ENCODE measurements around the gene CIDEB. TPM values are rescaled to one million over a fixed set of nuclear protein-coding genes. Genes with fewer than 3 reads are reported as not detected.

CIDEB gene
- total RNA-seq, 1 experiment from 2014 or later = 1.7 TPM

- in situ Hi-C loops (cut with HindIII; ENCODE audit: low sequenced_read_pairs) = no loop called here
Measured at GRCh38 chr14:24315243-24315806, 7.5 kb upstream of the CIDEB start.

GRCh38 chr14:24314377-24315193, 6.8 kb upstream of the CIDEB start:
- no peak for DNase-seq (ENCODE audit: low spot score)
- in situ Hi-C loops (cut with HindIII; ENCODE audit: low sequenced_read_pairs) = no loop called here

More at GRCh38 chr14:24315243-24315806, 7.5 kb upstream of the CIDEB start:
- no peak for DNase-seq (ENCODE audit: low spot score)

GRCh38 chr14:24313913-24314312, 6.1 kb upstream of the CIDEB start:
- in situ Hi-C loops (cut with HindIII; ENCODE audit: low sequenced_read_pairs) = no loop called here
- DNase-seq (ENCODE audit: low spot score) = no peak

- no peak for DNase-seq (ENCODE audit: low spot score)
- in situ Hi-C loops (cut with HindIII; ENCODE audit: low sequenced_read_pairs) = no loop called here
Measured at GRCh38 chr14:24312736-24313507, 5.1 kb upstream of the CIDEB start.

GRCh38 chr14:24311837-24312615, 4.2 kb upstream of the CIDEB start:
- DNase-seq (ENCODE audit: low spot score) = peak; percentile 15
- in situ Hi-C loops (cut with HindIII; ENCODE audit: low sequenced_read_pairs) = no loop called here

GRCh38 chr14:24310646-24311604, 3.1 kb upstream of the CIDEB start, which contains the start of gene LTB4R:
Gene LTB4R (plus strand): TSS chr14:24311502. CDS start chr14:24315652, 4,150 bp downstream.
- peak; percentile 67 for DNase-seq (ENCODE audit: low spot score)
- in situ Hi-C loops (cut with HindIII; ENCODE audit: low sequenced_read_pairs) = no loop called here

- in situ Hi-C loops (cut with HindIII; ENCODE audit: low sequenced_read_pairs) = no loop called here
- no peak for DNase-seq (ENCODE audit: low spot score)
Measured at GRCh38 chr14:24310265-24310645, 2.5 kb upstream of the CIDEB start.

- in situ Hi-C loops (cut with HindIII; ENCODE audit: low sequenced_read_pairs) = no loop called here
- no peak for DNase-seq (ENCODE audit: low spot score)
Measured at GRCh38 chr14:24309538-24310264, 1.9 kb upstream of the CIDEB start, which contains the start of gene LTB4R2. Gene LTB4R2 (plus strand): TSS chr14:24310140. CDS start chr14:24310665, 525 bp downstream.

GRCh38 chr14:24308342-24309124, 756 bp upstream of the CIDEB start:
- in situ Hi-C loops (cut with HindIII; ENCODE audit: low sequenced_read_pairs) = no loop called here
- no peak for DNase-seq (ENCODE audit: low spot score)

GRCh38 chr14:24307156-24307574, 612 bp downstream of the CIDEB start:
- DNase-seq (ENCODE audit: low spot score) = no peak
- in situ Hi-C loops (cut with HindIII; ENCODE audit: low sequenced_read_pairs) = no loop called here

GRCh38 chr14:24304019-24304387, 3.8 kb downstream of the CIDEB start:
- in situ Hi-C loops (cut with HindIII; ENCODE audit: low sequenced_read_pairs) = no loop called here
- no peak for DNase-seq (ENCODE audit: low spot score)

GRCh38 chr14:24300326-24300980, 7.3 kb downstream of the CIDEB start:
- in situ Hi-C loops (cut with HindIII; ENCODE audit: low sequenced_read_pairs) = no loop called here
- DNase-seq (ENCODE audit: low spot score) = no peak

GRCh38 chr14:24299255-24300191, 8.3 kb downstream of the CIDEB start, which contains the start of the genes DHRS1 and NOP9:
Gene DHRS1 (minus strand): TSS chr14:24299780. CDS start chr14:24299106, 674 bp downstream.
Gene NOP9 (plus strand): TSS chr14:24299850. CDS start chr14:24299955, 105 bp downstream.
- in situ Hi-C loops (cut with HindIII; ENCODE audit: low sequenced_read_pairs) = no loop called here
- DNase-seq (ENCODE audit: low spot score) = peak; percentile 88

- in situ Hi-C loops (cut with HindIII; ENCODE audit: low sequenced_read_pairs) = no loop called here
- DNase-seq (ENCODE audit: low spot score) = no peak
Measured at GRCh38 chr14:24298892-24299254, 8.9 kb downstream of the CIDEB start.
